ENCODE data around the gene ELFN1. TPM values are rescaled to one million over a fixed set of nuclear protein-coding genes. Genes with fewer than 3 reads are reported as not detected.

The ELFN1 gene
- total RNA-seq, 1 donor from 2014 or later: under 0.01 TPM

GRCh38 chr7:1674161-1675035 lies 4.3 kb downstream of the ELFN1 start:
- Histone ChIP-seq H3K27me3 (ENCODE audit: control insufficient read depth, insufficient read depth, low read length) (peaks cover 16% of the 10 kb centered on the region), H3K36me3 (ENCODE audit: control insufficient read depth, insufficient read depth, low read length) (no peaks in the 10 kb centered on the region), H3K4me3 (ENCODE audit: low read depth, low read length) (no peak overlapping the region)
- DNase-seq (ENCODE audit: low read depth) (no peak), FAIRE-seq (no peak)
- TF ChIP-seq, protein P1, sequence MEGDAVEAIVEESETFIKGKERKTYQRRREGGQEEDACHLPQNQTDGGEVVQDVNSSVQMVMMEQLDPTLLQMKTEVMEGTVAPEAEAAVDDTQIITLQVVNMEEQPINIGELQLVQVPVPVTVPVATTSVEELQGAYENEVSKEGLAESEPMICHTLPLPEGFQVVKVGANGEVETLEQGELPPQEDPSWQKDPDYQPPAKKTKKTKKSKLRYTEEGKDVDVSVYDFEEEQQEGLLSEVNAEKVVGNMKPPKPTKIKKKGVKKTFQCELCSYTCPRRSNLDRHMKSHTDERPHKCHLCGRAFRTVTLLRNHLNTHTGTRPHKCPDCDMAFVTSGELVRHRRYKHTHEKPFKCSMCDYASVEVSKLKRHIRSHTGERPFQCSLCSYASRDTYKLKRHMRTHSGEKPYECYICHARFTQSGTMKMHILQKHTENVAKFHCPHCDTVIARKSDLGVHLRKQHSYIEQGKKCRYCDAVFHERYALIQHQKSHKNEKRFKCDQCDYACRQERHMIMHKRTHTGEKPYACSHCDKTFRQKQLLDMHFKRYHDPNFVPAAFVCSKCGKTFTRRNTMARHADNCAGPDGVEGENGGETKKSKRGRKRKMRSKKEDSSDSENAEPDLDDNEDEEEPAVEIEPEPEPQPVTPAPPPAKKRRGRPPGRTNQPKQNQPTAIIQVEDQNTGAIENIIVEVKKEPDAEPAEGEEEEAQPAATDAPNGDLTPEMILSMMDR (IDR thresholded peaks at IDR 0.05; ENCODE audit: insufficient read depth, low read length, severe bottlenecking): no peak

- FAIRE-seq (no peak), DNase-seq (ENCODE audit: low read depth) (no peak)
- Histone ChIP-seq H3K36me3 (ENCODE audit: control insufficient read depth, insufficient read depth, low read length) (no peaks in the 10 kb centered on the region), H3K4me3 (ENCODE audit: low read depth, low read length) (no peak overlapping the region), H3K27me3 (ENCODE audit: control insufficient read depth, insufficient read depth, low read length) (peaks cover 16% of the 10 kb centered on the region)
- TF ChIP-seq, protein P1 (IDR thresholded peaks at IDR 0.05; ENCODE audit: insufficient read depth, low read length, severe bottlenecking): no peak
Observed at GRCh38 chr7:1675036-1675671, 5.1 kb downstream of the ELFN1 start.

DNA sequence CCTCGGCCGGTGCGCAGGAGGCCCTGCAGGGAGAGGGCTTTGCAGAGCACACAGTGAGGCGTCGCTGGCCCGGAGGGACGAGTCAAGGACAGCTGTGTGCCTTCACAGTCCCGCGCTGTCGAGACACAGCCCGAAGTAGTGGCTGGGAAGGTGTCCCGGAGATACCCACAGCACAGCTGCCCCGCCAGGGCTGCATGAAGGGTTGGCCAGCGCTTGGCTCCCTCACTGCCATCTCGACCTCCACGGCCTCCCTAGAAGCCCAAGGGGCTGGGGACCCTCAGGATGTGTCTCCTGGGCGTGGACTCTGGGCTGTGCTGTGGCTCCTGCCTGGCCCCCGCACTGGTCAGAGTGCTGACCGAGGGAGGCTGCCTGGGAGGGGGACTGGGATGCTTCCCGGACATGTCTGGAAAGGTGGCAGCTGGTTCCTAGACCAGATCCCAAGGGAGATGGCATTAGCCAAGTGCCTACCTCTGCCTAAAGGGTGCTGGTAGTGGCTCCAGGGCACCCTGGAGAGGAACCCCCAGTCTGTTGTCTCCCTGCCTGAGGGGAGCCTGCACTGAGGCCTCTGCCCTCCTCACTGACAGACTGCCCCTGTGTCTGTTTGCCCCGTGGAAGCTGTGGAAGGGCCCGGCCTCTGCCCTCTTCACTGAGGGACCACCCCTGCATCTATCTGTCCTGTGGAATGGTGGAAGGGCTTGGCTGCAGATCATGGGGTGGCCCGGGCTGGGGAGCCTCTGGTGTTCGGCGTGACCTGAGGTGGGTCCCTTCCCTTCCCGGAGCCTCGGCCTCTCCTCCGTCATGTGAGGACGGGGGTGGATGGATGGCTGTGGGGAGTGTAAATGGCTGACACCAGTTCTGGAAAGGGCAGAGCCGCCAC lies 5.8 kb downstream of the ELFN1 start:
- Histone ChIP-seq H3K4me3 (ENCODE audit: low read depth, low read length) (no peak overlapping the region), H3K36me3 (ENCODE audit: control insufficient read depth, insufficient read depth, low read length) (no peaks in the 10 kb centered on the region), H3K27me3 (ENCODE audit: control insufficient read depth, insufficient read depth, low read length) (peaks cover 14% of the 10 kb centered on the region)
- DNase-seq (ENCODE audit: low read depth) (no peak), FAIRE-seq (no peak)
- TF ChIP-seq, protein P1 (IDR thresholded peaks at IDR 0.05; ENCODE audit: insufficient read depth, low read length, severe bottlenecking): no peak

DNA sequence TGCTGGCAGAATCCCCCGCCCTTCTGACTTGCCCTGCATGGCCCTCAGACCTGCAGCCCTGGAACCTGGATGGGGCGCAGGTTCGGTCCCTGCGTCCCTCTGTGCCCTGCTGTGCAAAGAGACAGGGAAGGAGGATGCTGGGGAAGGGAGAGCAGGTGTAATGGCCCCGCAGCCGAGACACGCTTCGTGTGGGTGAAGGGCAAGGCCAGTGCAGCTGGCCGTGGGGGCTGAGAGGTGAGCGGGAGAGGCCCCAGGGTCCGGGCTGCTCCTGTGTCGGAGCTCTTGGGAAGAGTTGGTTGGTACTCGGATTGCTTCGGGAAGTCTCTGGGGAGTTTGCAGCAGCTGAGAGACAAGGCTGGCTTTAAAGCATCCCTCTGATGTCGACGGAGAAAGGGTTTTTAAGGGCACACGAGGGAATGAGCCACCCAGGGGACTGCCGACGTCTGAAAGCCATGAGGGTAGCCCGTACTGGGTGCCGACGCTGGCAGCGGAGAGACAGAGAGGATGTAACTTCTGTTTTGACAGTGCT lies 6.5 kb downstream of the ELFN1 start:
- DNase-seq (ENCODE audit: low read depth) (no peak), FAIRE-seq (no peak)
- H3K36me3 ChIP-seq (ENCODE audit: control insufficient read depth, insufficient read depth, low read length): no peaks in the 10 kb centered on the region
- H3K4me3 ChIP-seq (ENCODE audit: low read depth, low read length): no peak overlapping the region
- peaks cover 7% of the 10 kb centered on the region for H3K27me3 ChIP-seq (ENCODE audit: control insufficient read depth, insufficient read depth, low read length)
- TF ChIP-seq, protein P1 (IDR thresholded peaks at IDR 0.05; ENCODE audit: insufficient read depth, low read length, severe bottlenecking): no peak

GRCh38 chr7:1677206-1678080 lies 7.4 kb downstream of the ELFN1 start:
- TF ChIP-seq, protein P1 (IDR thresholded peaks at IDR 0.05; ENCODE audit: insufficient read depth, low read length, severe bottlenecking): no peak
- DNase-seq (ENCODE audit: low read depth) (no peak), FAIRE-seq (no peak)
- Histone ChIP-seq H3K36me3 (ENCODE audit: control insufficient read depth, insufficient read depth, low read length) (no peaks in the 10 kb centered on the region), H3K27me3 (ENCODE audit: control insufficient read depth, insufficient read depth, low read length) (peaks cover 4% of the 10 kb centered on the region), H3K4me3 (ENCODE audit: low read depth, low read length) (no peak overlapping the region)

All from bronchial epithelial cell (primary cell).